Natural killer cell (primary cell): ENCODE measurements around the gene FGFRL1. TPM values are rescaled to one million over a fixed set of nuclear protein-coding genes. Genes with fewer than 3 reads are reported as not detected.

Source experiments
- ATAC-seq, 3 donors: fragments of 150-1000 bp in 2 of 3; fragments of 200-7000 bp in 1 of 3; cut with Tn5 transposase; 1 replicate in 1 of 3; 2 replicates in 2 of 3; pipeline ENCODE4 v1.10.0; 2021; ENCODE audit warnings: mild to moderate bottlenecking in 2 of 3, moderate library complexity in 2 of 3
- DNase-seq, 2 donors: peaks; one replicate each; pipeline versions ENCODE4 v3.0.0 to v3.0.0-alpha.2; 2013 to 2021; ENCODE audit warnings: mixed read lengths in 1 of 2
- H3K27ac ChIP-seq: one replicate; pipeline ENCODE4 v1.5.1; 2013; ENCODE audit warnings: mild to moderate bottlenecking, low read length
- H3K27me3 ChIP-seq: one replicate; pipeline ENCODE4 v1.6.1; 2013; ENCODE audit warnings: low read length; ENCODE audit not compliant: control insufficient read depth, insufficient read depth
- H3K36me3 ChIP-seq: one replicate; pipeline ENCODE4 v1.6.1; 2013; ENCODE audit warnings: low read length; ENCODE audit not compliant: control insufficient read depth, insufficient read depth
- H3K4me1 ChIP-seq: one replicate; pipeline ENCODE4 v1.6.1; 2013; ENCODE audit warnings: low read length; ENCODE audit not compliant: control insufficient read depth, insufficient read depth
- H3K4me3 ChIP-seq: one replicate; pipeline ENCODE4 v1.5.1; 2013; ENCODE audit warnings: low read length
- H3K9me3 ChIP-seq: one replicate; pipeline ENCODE4 v1.6.1; 2013; ENCODE audit warnings: low read length; ENCODE audit not compliant: control insufficient read depth, insufficient read depth
- H3K27ac Mint-ChIP-seq, 2 donors: one replicate each; pipeline ENCODE4 v1.8.0; 2022; ENCODE audit warnings: mild to moderate bottlenecking in 2 of 2, mixed read lengths in 2 of 2, moderate library complexity in 1 of 2
- H3K27me3 Mint-ChIP-seq, 2 donors: one replicate each; pipeline ENCODE4 v1.8.0; 2022; ENCODE audit warnings: low read depth in 2 of 2, mixed read lengths in 2 of 2
- H3K36me3 Mint-ChIP-seq: one replicate; pipeline ENCODE4 v1.8.0; 2022; ENCODE audit warnings: mixed read lengths
- H3K4me1 Mint-ChIP-seq, 2 donors: one replicate each; pipeline ENCODE4 v1.8.0; 2022; ENCODE audit warnings: mixed read lengths in 2 of 2
- H3K4me3 Mint-ChIP-seq: one replicate; pipeline ENCODE4 v1.8.0; 2022; ENCODE audit warnings: mild to moderate bottlenecking, moderate library complexity, mixed read lengths
- H3K9me3 Mint-ChIP-seq, 2 donors: one replicate each; pipeline ENCODE4 v1.8.0; 2022; ENCODE audit warnings: mixed read lengths in 2 of 2
- WGBS: methylation state at CpG from one replicate; pipeline ENCODE4 v1.1.7; 2013; ENCODE audit warnings: missing lambda C conversion rate; ENCODE audit not compliant: insufficient coverage; 5-methylcytosine and 5-hydroxymethylcytosine counted together
- intact Hi-C: fragments of 100-400 bp; cut with micrococcal nuclease; formaldehyde crosslinking; loops from one replicate; pipeline ENCODE4 v1.14.2; 2022
- total RNA-seq, 4 donors: library from RNA; stranded (reverse); fragments of 120-200 nt in 1 of 4; gene quantifications; one replicate each; pipeline versions ENCODE4 v1.2.3 to v1.2.4, GENCODE V29; 2013 to 2022
- TF ChIP-seq, protein P1 (sequence below): fragments of 200-600 bp; IDR thresholded peaks from one replicate; pipeline ENCODE4 v1.8.0; 2022; ENCODE audit warnings: antibody characterized with exemption

The FGFRL1 gene
- total RNA-seq, 3 donors from 2014 or later (not counting 1 experiment from before 2014, with no cell fraction given): 28.0 to 39.8 (median 32.5) TPM

DNA sequence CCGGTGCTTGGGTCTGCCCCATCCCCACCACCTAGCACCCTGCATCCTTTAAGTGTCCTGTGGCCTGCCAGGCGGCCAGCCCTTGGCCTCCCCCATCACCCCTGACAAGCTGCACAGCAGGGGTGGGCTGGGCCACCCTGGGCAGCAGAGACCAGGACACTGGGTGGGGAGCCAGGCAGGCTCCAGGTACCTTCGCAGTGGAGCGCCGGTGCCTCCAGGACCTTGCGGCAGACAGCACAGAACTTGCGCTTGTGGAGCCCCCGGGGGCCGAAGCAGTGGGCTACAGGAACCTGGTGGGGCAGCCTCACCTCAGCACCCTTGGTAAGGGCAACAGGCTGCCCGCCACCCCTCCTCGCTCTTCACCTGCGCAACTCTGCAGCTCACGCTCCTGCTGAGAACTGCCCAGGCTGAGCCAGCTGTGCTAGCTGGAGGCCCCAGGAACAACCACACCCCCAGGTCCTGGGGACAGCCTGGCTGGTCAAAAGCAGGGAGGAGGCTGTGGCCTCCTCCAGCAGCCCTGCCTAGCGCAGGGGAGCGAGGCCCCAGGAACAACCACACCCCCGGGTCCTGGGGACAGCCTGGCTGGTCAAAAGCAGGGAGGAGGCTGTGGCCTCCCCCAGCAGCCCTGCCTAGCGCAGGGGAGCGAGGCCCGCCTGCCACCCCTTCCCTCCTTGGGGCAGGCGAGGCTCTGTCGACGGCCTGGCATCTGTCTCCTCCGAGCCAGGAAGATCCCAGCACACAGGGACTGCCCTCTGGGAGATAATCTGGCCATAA is 42.6 kb upstream of the FGFRL1 start:
- Histone ChIP-seq H3K27ac (no peak overlapping the region), H3K4me3 (no peak overlapping the region), H3K36me3 (peaks cover 26% of the 10 kb centered on the region), H3K9me3 (no peaks in the 10 kb centered on the region), H3K4me1 (peaks cover 55% of the 10 kb centered on the region), H3K27me3 (peaks cover 3% of the 10 kb centered on the region)
- Mint-ChIP-seq H3K27ac (peak overlapping the region; percentile 78 to 87), H3K4me1 (peaks cover 13 to 32% of the 10 kb centered on the region in 2 donors), H3K36me3 (no peaks in the 10 kb centered on the region), H3K9me3 (no peaks in the 10 kb centered on the region), H3K27me3 (no peaks in the 10 kb centered on the region), H3K4me3 (no peak overlapping the region)
- DNase-seq (no peak), ATAC-seq (no peak)
- WGBS: 91% methylated on average over 23 of the region's 23 CpGs
- TF ChIP-seq, protein P1, sequence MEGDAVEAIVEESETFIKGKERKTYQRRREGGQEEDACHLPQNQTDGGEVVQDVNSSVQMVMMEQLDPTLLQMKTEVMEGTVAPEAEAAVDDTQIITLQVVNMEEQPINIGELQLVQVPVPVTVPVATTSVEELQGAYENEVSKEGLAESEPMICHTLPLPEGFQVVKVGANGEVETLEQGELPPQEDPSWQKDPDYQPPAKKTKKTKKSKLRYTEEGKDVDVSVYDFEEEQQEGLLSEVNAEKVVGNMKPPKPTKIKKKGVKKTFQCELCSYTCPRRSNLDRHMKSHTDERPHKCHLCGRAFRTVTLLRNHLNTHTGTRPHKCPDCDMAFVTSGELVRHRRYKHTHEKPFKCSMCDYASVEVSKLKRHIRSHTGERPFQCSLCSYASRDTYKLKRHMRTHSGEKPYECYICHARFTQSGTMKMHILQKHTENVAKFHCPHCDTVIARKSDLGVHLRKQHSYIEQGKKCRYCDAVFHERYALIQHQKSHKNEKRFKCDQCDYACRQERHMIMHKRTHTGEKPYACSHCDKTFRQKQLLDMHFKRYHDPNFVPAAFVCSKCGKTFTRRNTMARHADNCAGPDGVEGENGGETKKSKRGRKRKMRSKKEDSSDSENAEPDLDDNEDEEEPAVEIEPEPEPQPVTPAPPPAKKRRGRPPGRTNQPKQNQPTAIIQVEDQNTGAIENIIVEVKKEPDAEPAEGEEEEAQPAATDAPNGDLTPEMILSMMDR: no peak
- intact Hi-C loops: no loop called here

DNA sequence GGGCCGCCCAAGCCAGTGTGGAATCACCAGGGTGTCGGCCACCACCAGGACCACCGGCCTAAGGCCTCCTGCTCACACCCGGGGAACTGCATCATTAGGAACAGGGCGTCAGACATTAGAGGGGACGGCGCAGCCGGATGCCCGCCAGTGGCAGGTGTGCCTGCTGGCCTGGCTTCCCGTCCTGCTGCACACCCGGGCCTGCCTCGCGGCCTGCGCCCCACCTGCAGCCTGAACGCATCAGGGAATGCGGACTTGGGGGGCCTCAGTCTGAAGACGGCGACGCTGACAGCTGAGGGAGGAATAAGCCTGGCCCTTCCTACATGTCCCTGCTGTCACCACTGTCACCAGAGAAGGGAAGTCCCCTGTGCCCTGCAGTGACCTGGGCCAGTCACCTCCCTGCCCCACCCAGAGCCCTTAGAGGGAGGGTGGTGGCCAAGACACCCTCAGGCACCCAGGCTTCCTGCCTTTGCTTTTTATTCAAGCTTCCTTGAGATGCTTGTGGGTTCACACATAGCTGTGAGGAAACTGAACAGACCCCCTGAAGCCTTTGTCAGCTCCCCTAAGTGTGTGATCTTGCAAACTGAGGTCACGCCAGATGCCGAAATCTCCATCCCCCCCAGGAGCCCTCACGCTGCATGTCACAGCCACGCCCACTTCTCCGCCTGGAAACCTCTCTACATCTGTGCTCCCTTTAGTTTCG is 41.2 kb upstream of the FGFRL1 start:
- Mint-ChIP-seq H3K9me3 (no peaks in the 10 kb centered on the region), H3K4me3 (peak overlapping the region; percentile 81), H3K27ac (peak overlapping the region; percentile 78 to 87), H3K4me1 (peaks cover 13 to 30% of the 10 kb centered on the region in 2 donors), H3K27me3 (no peaks in the 10 kb centered on the region), H3K36me3 (no peaks in the 10 kb centered on the region)
- Histone ChIP-seq H3K4me3 (no peak overlapping the region), H3K4me1 (peaks cover 57% of the 10 kb centered on the region), H3K9me3 (no peaks in the 10 kb centered on the region), H3K36me3 (peaks cover 15% of the 10 kb centered on the region), H3K27me3 (peaks cover 3% of the 10 kb centered on the region), H3K27ac (peak overlapping the region; percentile 87)
- 58% methylated on average over 25 of the region's 25 CpGs for WGBS
- intact Hi-C loops: loop anchor here (5.0 kb wide), 1 partner anchor 42 kb away; the partner anchor contains the start of gene FGFRL1
- ATAC-seq: peak; percentile 63 to 75 (median 64)
- TF ChIP-seq, protein P1: no peak
- peak; percentile 71 to 90 for DNase-seq

DNA sequence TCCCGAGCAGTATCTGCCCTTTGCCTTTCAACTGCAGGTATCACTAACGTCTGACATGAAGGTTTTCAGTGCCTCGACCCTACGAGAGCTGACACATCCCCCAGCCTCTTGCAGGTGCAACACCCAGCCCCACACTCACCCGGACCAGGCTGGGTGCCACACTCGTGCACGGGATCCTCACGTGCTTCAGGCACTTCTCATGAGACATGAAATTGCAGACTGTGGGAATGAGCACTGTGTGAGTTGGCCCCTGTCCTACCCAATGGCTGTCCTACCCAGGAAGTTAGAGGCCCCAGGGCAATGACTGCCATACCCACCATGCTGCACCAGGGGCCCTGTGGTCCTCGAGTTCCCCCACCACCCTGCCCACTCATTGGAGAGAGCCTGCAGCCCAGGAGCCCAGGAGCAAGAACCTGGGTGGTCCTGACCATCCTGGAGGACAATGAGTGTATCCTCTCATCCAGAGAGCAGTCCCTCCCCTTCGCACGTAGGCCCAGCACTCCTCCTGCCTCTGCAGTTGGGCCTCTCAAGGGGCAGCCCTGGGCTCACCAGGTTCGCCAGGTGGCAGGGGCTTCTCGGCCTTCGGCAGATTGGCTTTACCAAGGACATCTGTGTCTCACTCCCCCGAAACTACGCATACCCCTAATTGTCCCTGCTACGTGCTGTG is 40.4 kb upstream of the FGFRL1 start:
- H3K27me3 ChIP-seq: peaks cover 3% of the 10 kb centered on the region
- H3K9me3 Mint-ChIP-seq: no peaks in the 10 kb centered on the region
- H3K27me3 Mint-ChIP-seq: no peaks in the 10 kb centered on the region
- TF ChIP-seq, protein P1: no peak
- H3K9me3 ChIP-seq: no peaks in the 10 kb centered on the region
- ATAC-seq (peak in 1 of 3 donors; percentile 6), DNase-seq (peak; percentile 32 to 54)
- H3K4me1 ChIP-seq: peaks cover 57% of the 10 kb centered on the region
- peak overlapping the region; percentile 87 for H3K27ac ChIP-seq
- H3K4me1 Mint-ChIP-seq: peaks cover 13 to 30% of the 10 kb centered on the region in 2 donors
- H3K4me3 ChIP-seq: no peak overlapping the region
- intact Hi-C loops: loop anchor here (5.0 kb wide), 1 partner anchor 41 kb away; the partner anchor contains the start of gene FGFRL1
- H3K36me3 ChIP-seq: peaks cover 11% of the 10 kb centered on the region
- no peaks in the 10 kb centered on the region for H3K36me3 Mint-ChIP-seq
- H3K4me3 Mint-ChIP-seq: peak overlapping the region; percentile 81
- peak overlapping the region; percentile 78 to 87 for H3K27ac Mint-ChIP-seq
- 65% methylated on average over 17 of the region's 17 CpGs for WGBS
